ENCODE measurements around the gene NRXN3. TPM values are rescaled to one million over a fixed set of nuclear protein-coding genes. Genes with fewer than 3 reads are reported as not detected.

The NRXN3 gene
- total and polyA plus RNA-seq, 8 donors: 0.29 to 41.1 (median 9.1) TPM

DNA sequence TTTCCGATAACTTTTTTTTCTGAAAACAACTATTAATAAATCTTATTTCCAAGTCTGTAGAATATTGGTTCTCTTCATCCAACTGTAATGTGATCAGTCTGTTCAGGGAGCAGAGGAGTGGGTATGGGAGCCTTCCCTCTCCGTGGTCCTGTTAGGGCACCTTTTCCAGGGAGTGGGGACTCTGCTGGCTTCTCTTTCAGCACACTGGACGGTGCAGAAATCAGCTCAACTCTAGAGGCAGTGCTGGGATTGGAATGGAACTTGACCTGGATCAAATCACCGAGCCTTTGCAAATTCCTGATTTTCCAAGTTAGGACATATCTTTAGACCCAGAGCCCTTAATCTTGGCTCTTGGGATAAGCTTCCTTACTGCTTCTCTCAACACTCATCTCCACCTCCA is 1410.7 kb downstream of the NRXN3 start:
- no peak overlapping the region for H3K4me3 ChIP-seq
- no peaks in the 10 kb centered on the region for H3K36me3 ChIP-seq
- intact Hi-C loops (cut with DNase I; ENCODE audit: low total_unique reads): no loop called here
- no peak overlapping the region for H3K27ac ChIP-seq
- H3K27me3 ChIP-seq: no peaks in the 10 kb centered on the region
- DNase-seq: no peak
- WGBS, 5 donors: 65 to 79% (median 77%) methylated on average over 4 of the region's 4 CpGs
- peaks cover 0 to 6% (median under 1%) of the 10 kb centered on the region in 4 donors for H3K4me1 ChIP-seq
- TF ChIP-seq, protein P1, sequence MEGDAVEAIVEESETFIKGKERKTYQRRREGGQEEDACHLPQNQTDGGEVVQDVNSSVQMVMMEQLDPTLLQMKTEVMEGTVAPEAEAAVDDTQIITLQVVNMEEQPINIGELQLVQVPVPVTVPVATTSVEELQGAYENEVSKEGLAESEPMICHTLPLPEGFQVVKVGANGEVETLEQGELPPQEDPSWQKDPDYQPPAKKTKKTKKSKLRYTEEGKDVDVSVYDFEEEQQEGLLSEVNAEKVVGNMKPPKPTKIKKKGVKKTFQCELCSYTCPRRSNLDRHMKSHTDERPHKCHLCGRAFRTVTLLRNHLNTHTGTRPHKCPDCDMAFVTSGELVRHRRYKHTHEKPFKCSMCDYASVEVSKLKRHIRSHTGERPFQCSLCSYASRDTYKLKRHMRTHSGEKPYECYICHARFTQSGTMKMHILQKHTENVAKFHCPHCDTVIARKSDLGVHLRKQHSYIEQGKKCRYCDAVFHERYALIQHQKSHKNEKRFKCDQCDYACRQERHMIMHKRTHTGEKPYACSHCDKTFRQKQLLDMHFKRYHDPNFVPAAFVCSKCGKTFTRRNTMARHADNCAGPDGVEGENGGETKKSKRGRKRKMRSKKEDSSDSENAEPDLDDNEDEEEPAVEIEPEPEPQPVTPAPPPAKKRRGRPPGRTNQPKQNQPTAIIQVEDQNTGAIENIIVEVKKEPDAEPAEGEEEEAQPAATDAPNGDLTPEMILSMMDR (IDR thresholded peaks at IDR 0.05): no peak
- TF ChIP-seq POLR2A (IDR thresholded peaks at IDR 0.05): no peak
- TF ChIP-seq EP300 (IDR thresholded peaks at IDR 0.05): no peak
- TF ChIP-seq POLR2AphosphoS5 (IDR thresholded peaks at IDR 0.05): no peak
- no peaks in the 10 kb centered on the region for H3K9me3 ChIP-seq

- WGBS, 5 donors: 58 to 77% (median 60%) methylated on average over 4 of the region's 4 CpGs
These were observed 1411.9 kb downstream of the NRXN3 start for GRCh38 chr14:79581912-79582576.

GRCh38 chr14:79583738-79584408 is 1413.7 kb downstream of the NRXN3 start:
- intact Hi-C loops (cut with DNase I; ENCODE audit: low total_unique reads): no loop called here
- H3K27ac ChIP-seq: no peak overlapping the region
- TF ChIP-seq POLR2A (IDR thresholded peaks at IDR 0.05) (no peak), EP300 (IDR thresholded peaks at IDR 0.05) (no peak), POLR2AphosphoS5 (IDR thresholded peaks at IDR 0.05) (no peak)
- TF ChIP-seq, protein P1 (IDR thresholded peaks at IDR 0.05): no peak
- no peaks in the 10 kb centered on the region for H3K27me3 ChIP-seq
- no peaks in the 10 kb centered on the region for H3K4me1 ChIP-seq
- H3K4me3 ChIP-seq: no peak overlapping the region
- no peaks in the 10 kb centered on the region for H3K9me3 ChIP-seq
- no peak for DNase-seq
- no peaks in the 10 kb centered on the region for H3K36me3 ChIP-seq
- WGBS, 5 donors: 61 to 84% (median 81%) methylated on average over 4 of the region's 4 CpGs

More at GRCh38 chr14:79581912-79582576, 1411.9 kb downstream of the NRXN3 start:
- Histone ChIP-seq H3K27ac (no peak overlapping the region), H3K9me3 (no peaks in the 10 kb centered on the region), H3K4me3 (no peak overlapping the region), H3K36me3 (no peaks in the 10 kb centered on the region), H3K27me3 (no peaks in the 10 kb centered on the region), H3K4me1 (no peaks in the 10 kb centered on the region)
- TF ChIP-seq, protein P1 (IDR thresholded peaks at IDR 0.05): no peak
- TF ChIP-seq POLR2AphosphoS5 (IDR thresholded peaks at IDR 0.05): no peak
- no peak for TF ChIP-seq EP300 (IDR thresholded peaks at IDR 0.05)
- TF ChIP-seq POLR2A (IDR thresholded peaks at IDR 0.05): no peak
- DNase-seq: no peak
- intact Hi-C loops (cut with DNase I; ENCODE audit: low total_unique reads): no loop called here

- 52 to 74% (median 70%) methylated on average over 2 of the region's 2 CpGs for WGBS, 5 donors
- TF ChIP-seq POLR2A (IDR thresholded peaks at IDR 0.05) (no peak), EP300 (IDR thresholded peaks at IDR 0.05) (no peak), POLR2AphosphoS5 (IDR thresholded peaks at IDR 0.05) (no peak)
- TF ChIP-seq, protein P1 (IDR thresholded peaks at IDR 0.05): no peak
- Histone ChIP-seq H3K4me3 (no peak overlapping the region), H3K36me3 (no peaks in the 10 kb centered on the region), H3K4me1 (no peaks in the 10 kb centered on the region), H3K9me3 (no peaks in the 10 kb centered on the region), H3K27me3 (no peaks in the 10 kb centered on the region), H3K27ac (no peak overlapping the region)
- DNase-seq: no peak
- intact Hi-C loops (cut with DNase I; ENCODE audit: low total_unique reads): no loop called here
These were observed 1414.5 kb downstream of the NRXN3 start for GRCh38 chr14:79584679-79585078.

All from stomach (tissue), 9 donors.